ENCODE measurements around the gene GOLGA6L10.
"Not testable (repeated sequence)": the region's sequence is repeated elsewhere in the genome, so short reads cannot be mapped to it uniquely, and the experiment has no call there.

GRCh38 chr15:82324831-82325230 is 24.4 kb downstream of the GOLGA6L10 start:
- not testable (repeated sequence) for TF ChIP-seq POLR2A (IDR thresholded peaks at IDR 0.05; ENCODE audit: low read depth, low read length); TAF1 (IDR thresholded peaks at IDR 0.05; ENCODE audit: borderline replicate concordance, low read depth, low read length)
